GM12878 (cell line): ENCODE results near the gene ANHX. TPM values are rescaled to one million over a fixed set of nuclear protein-coding genes. Genes with fewer than 3 reads are reported as not detected.

Source experiments
- ATAC-seq: fragments of 200-7000 bp; cut with Tn5 transposase; 3 replicates; pipeline ENCODE4 v1.9.1; 2020; ENCODE audit warnings: mild to moderate bottlenecking, moderate library complexity
- BruUV-seq: library from RNA; stranded (reverse); fragments of 400-500 nt; replicated peaks from 2 replicates; lab custom pipeline; 2021; lab: Mats Ljungman, UMichigan
- CTCF ChIA-PET: fragments of 300-600 bp; sonication (Branson Sonifier 250); formaldehyde crosslinking; extraction: SDS; loops from one replicate; lab custom pipeline; 2021; ENCODE audit warnings: inconsistent platforms; lab: Yijun Ruan, JAX
- POLR2A ChIA-PET: fragments of 350-600 bp; formaldehyde crosslinking; extraction: SDS; loops from one replicate; lab custom pipeline; 2021; ENCODE audit warnings: inconsistent platforms; lab: Charles Lee
- RAD21 ChIA-PET: fragments of 300-600 bp; sonication (Branson Sonifier 250); formaldehyde crosslinking; loops from one replicate; lab custom pipeline; 2023; ENCODE audit warnings: antibody characterized with exemption; ENCODE audit not compliant: unreplicated experiment; lab: Charles Lee
- SMC1A ChIA-PET: fragments of 300-600 bp; sonication (Branson Sonifier 250); formaldehyde crosslinking; loops from one replicate; lab custom pipeline; 2023; ENCODE audit not compliant: unreplicated experiment, uncharacterized antibody; lab: Charles Lee
- DNase-seq: peaks from one replicate; pipeline ENCODE4 v3.0.0-alpha.2; 2011; ENCODE audit warnings: low read depth, low spot score
- FAIRE-seq: peaks from 3 replicates; lab custom pipeline; 2011; peaks lifted over from hg19 to GRCh38; lab: Jason Lieb, UNC
- H2AFZ ChIP-seq: 2 replicates; pipeline ENCODE4 v1.6.0; 2011; ENCODE audit warnings: low read depth, low read length, control low read depth; ENCODE audit not compliant: control insufficient read depth
- H3K27ac ChIP-seq: 2 replicates; pipeline ENCODE4 v1.5.1; 2011; ENCODE audit warnings: control low read depth; ENCODE audit not compliant: control insufficient read depth, insufficient read depth
- H3K27me3 ChIP-seq, 2 experiments: replicated peaks in 1 of 2; 2 replicates each; pipeline versions ENCODE4 v1.6.0 to v1.6.1; 2011; ENCODE audit warnings: low read length in 1 of 2; ENCODE audit not compliant: control insufficient read depth in 2 of 2, insufficient read depth in 2 of 2
- H3K36me3 ChIP-seq, 2 experiments: 2 replicates each; pipeline ENCODE4 v1.5.1; 2011; ENCODE audit warnings: low read length in 1 of 2; ENCODE audit not compliant: control insufficient read depth in 2 of 2, insufficient read depth in 2 of 2
- H3K4me1 ChIP-seq: 2 replicates; pipeline ENCODE4 v1.6.1; 2011; ENCODE audit warnings: mild to moderate bottlenecking, low read length, moderate library complexity, mixed read lengths; ENCODE audit not compliant: control insufficient read depth, insufficient read depth
- H3K4me2 ChIP-seq: 2 replicates; pipeline ENCODE4 v1.6.0; 2011; ENCODE audit warnings: control low read depth; ENCODE audit not compliant: control insufficient read depth, insufficient read depth
- H3K4me3 ChIP-seq: fragments of 200-600 bp; sonication (generic); 2 replicates; pipeline ENCODE4 v1.5.1; 2016
- H3K79me2 ChIP-seq: 2 replicates; pipeline ENCODE4 v1.6.0; 2011; ENCODE audit warnings: low read length; ENCODE audit not compliant: control insufficient read depth, insufficient read depth
- H3K9ac ChIP-seq: 2 replicates; pipeline ENCODE4 v1.8.0; 2011; ENCODE audit warnings: low read length, control low read depth, mixed read lengths; ENCODE audit not compliant: control insufficient read depth, insufficient read depth
- H3K9me3 ChIP-seq: replicated peaks from 3 replicates; pipeline ENCODE4 v1.5.1; 2011; ENCODE audit warnings: mild to moderate bottlenecking, low read length; ENCODE audit not compliant: control insufficient read depth, insufficient read depth
- H4K20me1 ChIP-seq: 2 replicates; pipeline ENCODE4 v1.6.0; 2011; ENCODE audit not compliant: control insufficient read depth, insufficient read depth
- CBFB ChIP-seq: IDR thresholded peaks from 2 replicates; pipeline ENCODE4 v1.6.1; 2016; ENCODE audit warnings: antibody characterized with exemption, low read depth
- ZBTB33 ChIP-seq: fragments of 450-650 bp; IDR thresholded peaks from 2 replicates; pipeline ENCODE4 v1.6.1; 2017; ENCODE audit warnings: mild to moderate bottlenecking
- ZNF592 ChIP-seq: fragments of 450-650 bp; IDR thresholded peaks from 2 replicates; pipeline ENCODE4 v1.6.1; 2017; ENCODE audit warnings: mild to moderate bottlenecking, moderate library complexity
- WGBS: methylation state at CpG from one replicate; pipeline ENCODE4 v1.1.6; 2016; ENCODE audit warnings: low lambda C conversion rate; ENCODE audit not compliant: insufficient replicate concordance, insufficient coverage; ENCODE audit errors: missing lambda C conversion rate; 5-methylcytosine and 5-hydroxymethylcytosine counted together
- in situ Hi-C: fragments of 300-500 bp; cut with MboI; formaldehyde crosslinking; loops from 9 replicates; pipeline ENCODE4 v1.14.3; 2018; ENCODE audit warnings: mixed read lengths
- intact Hi-C: fragments of 100-400 bp; cut with micrococcal nuclease; formaldehyde crosslinking; loops from one replicate; pipeline ENCODE4 v1.14.2; 2022; ENCODE audit not compliant: unreplicated experiment
- polyA plus RNA-seq, 11 experiments: library from polyadenylated mRNA; depleted of rRNA in 4 of 11; unstranded in 6 of 11; stranded (reverse) in 5 of 11; fragments of >200 nt; fragmentation: Nextera tagmentation in 4 of 11; fragmentation: Illumina TruSeq in 1 of 11; extraction: Ambion mirVana in 4 of 11; extraction: Trizol in 1 of 11; gene quantifications; 1 replicate in 1 of 11; 2 replicates in 10 of 11; pipeline versions ENCODE4 v1.2.1 to v1.2.3, GENCODE V29; 2011 to 2016; ENCODE audit warnings: inconsistent platforms in 2 of 11, missing spikeins in 2 of 11, low read depth in 1 of 11
- total RNA-seq, 4 experiments: library from RNA; depleted of rRNA in 3 of 4; stranded (reverse); fragments of >200 nt in 3 of 4; fragmentation: Illumina TruSeq in 1 of 4; extraction: Trizol in 1 of 4; gene quantifications; 2 replicates each; pipeline versions ENCODE4 v1.2.1 to v1.2.3, GENCODE V29; 2013 to 2021

The ANHX gene
- total and polyA plus RNA-seq, 10 of the 15 experiments (the other 5 are each of a cell fraction or from before 2014, with no cell fraction given): not detected

GRCh38 chr12:133217219-133217618, 18.5 kb downstream of the ANHX start:
- Histone ChIP-seq H3K9ac (no peak overlapping the region), H4K20me1 (no peaks in the 10 kb centered on the region), H3K4me1 (no peaks in the 10 kb centered on the region), H3K4me3 (no peak overlapping the region), H3K27ac (no peak overlapping the region), H3K4me2 (no peak overlapping the region), H3K36me3 (no peaks in the 10 kb centered on the region), H3K9me3 (peaks cover 5% of the 10 kb centered on the region; the same call in 1 of the 3 replicates), H2AFZ (no peak overlapping the region), H3K27me3 (no peaks in the 10 kb centered on the region), H3K79me2 (no peaks in the 10 kb centered on the region)
- ChIA-PET SMC1A (no interaction called here), RAD21 (no interaction called here), CTCF (no interaction called here), POLR2A (no interaction called here)
- TF ChIP-seq ZBTB33: no peak
- no peak for TF ChIP-seq CBFB
- TF ChIP-seq ZNF592: no peak
- FAIRE-seq: no peak
- intact Hi-C loops (no loop called here), in situ Hi-C loops (no loop called here)
- no TSS peak for BruUV-seq
- ATAC-seq: no peak
- DNase-seq: no peak
- WGBS: 29% methylated on average over 3 of the region's 3 CpGs
